HL-60/S4 (cell line): ENCODE measurements around the gene KLC4.
"Not testable (repeated sequence)": the region's sequence is repeated elsewhere in the genome, so short reads cannot be mapped to it uniquely, and the experiment has no call there.

Experiments
- in situ Hi-C: fragments of 300-500 bp; cut with MboI; formaldehyde crosslinking; loops from 2 replicates; pipeline ENCODE4 v1.14.3; 2022; ENCODE audit warnings: low sequenced_read_pairs

The KLC4 gene

GRCh38 chr6:43060755-43061633 lies 1.6 kb downstream of the KLC4 start:
- in situ Hi-C loops, result no loop called here

GRCh38 chr6:43061861-43062260 lies 2.4 kb downstream of the KLC4 start:
- in situ Hi-C loops, result no loop called here

GRCh38 chr6:43062818-43063217 lies 3.4 kb downstream of the KLC4 start:
- in situ Hi-C loops, result no loop called here

- in situ Hi-C loops, result no loop called here
Measured at GRCh38 chr6:43070028-43070632, 10.7 kb downstream of the KLC4 start.

GRCh38 chr6:43074847-43075669 lies 15.6 kb downstream of the KLC4 start:
- in situ Hi-C loops, result no loop called here

GRCh38 chr6:43075670-43076463 lies 16.4 kb downstream of the KLC4 start, which contains the start of gene PTK7:
Gene PTK7 (plus strand): TSS chr6:43076314. CDS start chr6:43076489, 175 bp downstream.
- in situ Hi-C loops, result no loop called here

GRCh38 chr6:43076464-43077332 lies 17.3 kb downstream of the KLC4 start:
- in situ Hi-C loops, result no loop called here

- in situ Hi-C loops, result no loop called here
Measured at GRCh38 chr6:43077333-43077809, 17.9 kb downstream of the KLC4 start.

- in situ Hi-C loops, result no loop called here
Measured at GRCh38 chr6:43077981-43078511, 18.6 kb downstream of the KLC4 start.

GRCh38 chr6:43078691-43079090 lies 19.3 kb downstream of the KLC4 start:
- in situ Hi-C loops, result no loop called here

GRCh38 chr6:43081043-43081442 lies 21.6 kb downstream of the KLC4 start:
- in situ Hi-C loops, result no loop called here

GRCh38 chr6:43081922-43082321 lies 22.5 kb downstream of the KLC4 start:
- in situ Hi-C loops, result not testable (repeated sequence)

GRCh38 chr6:43082806-43083655 lies 23.6 kb downstream of the KLC4 start:
- in situ Hi-C loops, result no loop called here

GRCh38 chr6:43086022-43086658 lies 26.7 kb downstream of the KLC4 start:
- in situ Hi-C loops, result no loop called here

GRCh38 chr6:43088654-43089056 lies 29.2 kb downstream of the KLC4 start:
- in situ Hi-C loops, result no loop called here

GRCh38 chr6:43089467-43089866 lies 30.0 kb downstream of the KLC4 start:
- in situ Hi-C loops, result no loop called here

- in situ Hi-C loops, result no loop called here
Measured at GRCh38 chr6:43089874-43090558, 30.6 kb downstream of the KLC4 start.
